GM19023 (cell line): ENCODE results near the gene MCOLN1.
A peak's percentile ranks its signal among the peaks of the same experiment; 100 is the strongest.

ENCODE experiments used
- ATAC-seq: cut with Tn5 transposase; IDR thresholded peaks from one replicate; pipeline ENCODE4 v1.9.1; 2021; ENCODE audit warnings: mild to moderate bottlenecking, moderate library complexity; ENCODE audit not compliant: unreplicated experiment

MCOLN1 gene

GRCh38 chr19:7522072-7522922 is at the start of gene MCOLN1:
TSS of gene MCOLN1 (plus strand) at chr19:7522624. CDS start at chr19:7522751, 127 bp downstream.
- peak; percentile 70 for ATAC-seq

- ATAC-seq: no peak
Measured at GRCh38 chr19:7475665-7476064, 46.8 kb upstream of the MCOLN1 start.

- ATAC-seq: no peak
Measured at GRCh38 chr19:7476241-7476640, 46.2 kb upstream of the MCOLN1 start.

GRCh38 chr19:7476777-7477494 is 45.5 kb upstream of the MCOLN1 start:
- ATAC-seq: no peak

- ATAC-seq: no peak
Measured at GRCh38 chr19:7477758-7478157, 44.7 kb upstream of the MCOLN1 start.

- no peak for ATAC-seq
Measured at GRCh38 chr19:7478173-7478842, 44.1 kb upstream of the MCOLN1 start.

- no peak for ATAC-seq
Measured at GRCh38 chr19:7478843-7479227, 43.6 kb upstream of the MCOLN1 start.

- ATAC-seq: no peak
Measured at GRCh38 chr19:7480222-7480969, 42.0 kb upstream of the MCOLN1 start.

GRCh38 chr19:7480970-7481255 is 41.5 kb upstream of the MCOLN1 start:
- ATAC-seq: no peak

- ATAC-seq: no peak
Measured at GRCh38 chr19:7482584-7483439, 39.6 kb upstream of the MCOLN1 start.

- ATAC-seq: no peak
Measured at GRCh38 chr19:7483720-7484201, 38.7 kb upstream of the MCOLN1 start.

- ATAC-seq: no peak
Measured at GRCh38 chr19:7486923-7487322, 35.5 kb upstream of the MCOLN1 start.

GRCh38 chr19:7488736-7489353 is 33.6 kb upstream of the MCOLN1 start, which contains the start of gene PEX11G:
TSS of gene PEX11G (minus strand) at chr19:7489035. CDS start at chr19:7489010, 25 bp downstream.
- ATAC-seq: peak; percentile 70

- ATAC-seq: no peak
Measured at GRCh38 chr19:7489609-7490044, 32.8 kb upstream of the MCOLN1 start.

- ATAC-seq: no peak
Measured at GRCh38 chr19:7492142-7492541, 30.3 kb upstream of the MCOLN1 start.

GRCh38 chr19:7492558-7492957 is 29.9 kb upstream of the MCOLN1 start:
- ATAC-seq: no peak

GRCh38 chr19:7494416-7495098 is 27.9 kb upstream of the MCOLN1 start:
- ATAC-seq: no peak

- ATAC-seq: no peak
Measured at GRCh38 chr19:7497292-7497691, 25.1 kb upstream of the MCOLN1 start.
